AML-193 (cell line): ENCODE results near the gene CDC42EP1.
"Not testable (repeated sequence)": the region's sequence is repeated elsewhere in the genome, so short reads cannot be mapped to it uniquely, and the experiment has no call there.

Source experiments
- DNase-seq, 2 experiments: peaks; one replicate each; lab custom pipeline; 2025; lab: John Stamatoyannopoulos, UW

Gene CDC42EP1

GRCh38 chr22:37534445-37534844, 25.8 kb upstream of the CDC42EP1 start:
- DNase-seq, result no peak

DNA sequence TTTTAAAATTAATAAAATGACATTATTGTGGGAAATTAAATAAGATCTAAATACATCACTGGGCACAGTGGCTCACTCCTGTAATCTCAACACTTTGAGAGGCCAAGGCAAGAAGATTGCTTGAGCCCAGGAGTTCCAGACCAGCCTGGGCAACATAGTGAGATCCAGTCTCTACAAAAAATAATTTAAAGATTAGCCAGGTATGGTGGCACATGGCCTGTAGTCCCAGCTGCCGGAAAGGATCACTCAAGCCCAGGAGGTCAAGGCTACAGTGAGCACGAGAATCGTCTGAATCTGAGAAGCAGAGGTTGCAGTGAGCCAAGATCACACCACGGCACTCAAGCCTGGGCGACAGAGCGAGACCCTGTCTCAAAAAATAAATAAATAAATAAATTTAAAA, 25.1 kb upstream of the CDC42EP1 start:
- no peak for DNase-seq

DNA sequence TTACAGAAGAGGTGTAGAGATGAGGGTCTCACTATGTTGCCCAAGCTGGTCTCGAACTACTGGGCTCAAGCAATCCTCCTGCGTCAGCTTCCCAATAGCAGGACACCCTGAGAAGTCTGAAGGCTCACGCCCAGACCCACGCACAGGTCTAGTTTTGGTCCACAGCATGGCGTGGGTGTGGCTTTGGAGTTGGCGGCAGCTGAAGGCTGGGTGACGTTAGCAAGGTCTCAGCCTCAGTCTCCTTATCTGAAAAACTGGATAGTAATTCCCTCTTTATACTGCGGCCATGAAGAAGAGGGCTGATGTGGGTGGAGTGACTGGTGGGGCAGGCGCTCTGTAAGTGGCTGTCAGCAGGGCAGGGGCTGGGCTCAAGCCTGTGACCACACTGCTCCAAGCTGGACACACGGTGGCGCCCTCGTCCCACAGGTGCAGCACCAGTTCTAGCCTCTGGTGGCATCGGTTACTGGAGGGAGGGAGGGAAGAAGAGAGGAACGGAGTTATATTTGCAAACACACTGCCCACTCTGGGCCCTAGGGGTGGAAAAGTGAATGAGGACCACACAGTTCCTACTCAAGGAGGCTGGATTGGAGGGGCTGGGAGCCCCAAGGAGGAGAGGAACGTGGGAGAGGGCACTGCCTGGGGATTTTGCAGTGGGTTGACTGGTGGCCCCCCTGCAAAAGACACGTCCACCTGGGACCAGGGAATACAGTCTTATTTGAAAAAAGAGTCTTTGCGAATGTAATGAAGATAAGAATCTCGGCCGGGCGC, 21.5 kb upstream of the CDC42EP1 start:
- DNase-seq, result peak; percentile 87

GRCh38 chr22:37539790-37540189, 20.5 kb upstream of the CDC42EP1 start:
- DNase-seq, result not testable (repeated sequence)

DNA sequence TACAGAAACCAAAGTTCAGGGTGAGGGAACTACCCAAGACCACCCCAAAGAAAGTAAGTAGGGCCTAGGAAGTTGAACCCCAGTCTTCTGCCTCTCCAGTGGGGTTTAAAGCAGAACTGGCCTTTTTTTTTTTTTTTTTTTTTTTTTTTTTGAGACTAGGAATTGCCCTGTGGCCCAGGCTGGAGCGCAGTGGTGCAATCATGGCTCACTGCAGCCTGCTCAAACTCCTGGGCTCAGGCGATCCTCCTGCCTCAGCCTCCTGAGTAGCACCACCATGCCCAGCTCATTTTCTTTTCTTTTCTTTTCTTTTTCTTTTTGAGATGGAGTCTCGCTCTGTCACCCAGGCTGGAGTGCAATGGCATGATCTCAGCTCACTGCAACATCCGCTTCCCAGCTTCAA, 17.9 kb upstream of the CDC42EP1 start:
- DNase-seq, result not testable (repeated sequence)

GRCh38 chr22:37542959-37543358, 17.3 kb upstream of the CDC42EP1 start:
- no peak for DNase-seq

- DNase-seq, result peak; percentile 36 to 38
Measured at GRCh38 chr22:37544955-37545702, 15.2 kb upstream of the CDC42EP1 start.

DNA sequence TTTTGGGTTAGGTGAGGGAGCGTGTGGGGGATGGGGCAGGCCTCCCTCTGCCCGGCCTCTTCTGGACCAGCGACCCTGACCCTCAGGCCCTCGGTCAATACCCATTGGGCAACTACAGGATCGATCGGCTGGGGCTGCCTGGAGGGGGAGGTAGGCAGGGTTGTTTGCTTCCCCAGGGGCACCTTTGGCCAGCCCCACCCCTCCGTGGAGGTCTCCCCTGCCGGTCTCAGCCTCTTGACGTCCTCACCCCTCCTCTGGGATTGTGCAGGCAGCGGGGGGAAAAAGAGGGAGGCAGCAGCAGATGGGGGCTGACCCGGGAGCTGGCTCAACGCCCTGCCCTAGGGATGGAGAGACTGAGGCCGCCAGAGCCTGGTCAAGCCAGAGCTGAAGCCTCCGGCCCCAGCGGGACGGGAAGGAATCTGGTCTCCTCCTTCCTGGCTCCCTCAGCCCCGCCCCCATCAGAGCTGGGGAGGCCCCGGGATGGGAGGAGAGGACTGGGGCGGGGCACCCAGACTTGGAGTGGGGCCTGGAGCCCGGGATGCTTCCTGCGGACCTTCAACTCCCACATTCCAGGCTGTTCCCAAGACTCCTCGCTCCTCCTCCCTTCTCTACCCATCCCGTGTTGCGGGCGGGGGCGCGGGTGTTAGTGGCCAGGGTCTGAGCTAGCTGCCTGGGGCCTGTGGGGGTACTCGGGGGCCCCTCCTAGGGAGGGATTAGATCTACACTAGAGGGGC, 14.4 kb upstream of the CDC42EP1 start:
- no peak for DNase-seq

DNA sequence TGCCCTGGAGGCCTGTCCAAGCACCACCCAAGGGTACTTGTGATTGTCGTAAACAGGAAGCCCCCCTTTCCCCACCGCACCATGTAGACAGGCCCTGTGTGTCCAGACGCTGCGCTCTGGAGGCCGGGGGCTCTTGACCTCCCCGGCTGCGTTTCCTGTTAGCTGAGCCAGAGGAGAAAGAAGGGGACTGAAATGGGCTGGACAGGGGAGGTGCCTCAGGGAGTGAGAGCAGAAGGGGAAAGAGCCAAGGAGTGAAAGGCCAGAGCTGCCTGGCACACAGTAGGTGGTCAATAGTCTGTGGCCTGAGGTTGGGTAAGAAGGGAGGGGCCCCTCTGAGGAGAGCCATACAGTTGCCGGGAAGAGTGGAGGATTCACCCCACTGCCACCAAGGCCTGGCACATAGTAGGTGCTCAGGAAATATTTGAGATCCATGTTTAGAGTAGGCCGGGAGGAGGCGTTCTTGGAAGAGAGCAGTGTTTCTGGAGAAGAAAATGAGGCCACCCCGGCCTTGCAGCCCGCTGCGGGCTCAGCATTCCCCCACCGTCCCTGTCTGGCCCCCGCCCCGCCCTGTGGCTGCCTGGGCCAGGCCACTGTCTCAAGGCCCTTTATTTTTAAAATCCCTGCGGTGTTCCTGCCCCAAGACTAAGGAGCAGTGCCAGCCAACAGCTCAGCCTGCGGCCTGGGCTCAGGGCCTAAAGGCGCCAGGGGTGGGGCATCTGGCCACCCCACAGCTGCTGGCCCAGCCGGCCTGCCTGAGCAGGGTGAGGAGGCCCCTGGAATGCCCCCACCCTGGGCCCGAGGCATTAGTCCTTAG, 13.6 kb upstream of the CDC42EP1 start:
- no peak for DNase-seq

DNA sequence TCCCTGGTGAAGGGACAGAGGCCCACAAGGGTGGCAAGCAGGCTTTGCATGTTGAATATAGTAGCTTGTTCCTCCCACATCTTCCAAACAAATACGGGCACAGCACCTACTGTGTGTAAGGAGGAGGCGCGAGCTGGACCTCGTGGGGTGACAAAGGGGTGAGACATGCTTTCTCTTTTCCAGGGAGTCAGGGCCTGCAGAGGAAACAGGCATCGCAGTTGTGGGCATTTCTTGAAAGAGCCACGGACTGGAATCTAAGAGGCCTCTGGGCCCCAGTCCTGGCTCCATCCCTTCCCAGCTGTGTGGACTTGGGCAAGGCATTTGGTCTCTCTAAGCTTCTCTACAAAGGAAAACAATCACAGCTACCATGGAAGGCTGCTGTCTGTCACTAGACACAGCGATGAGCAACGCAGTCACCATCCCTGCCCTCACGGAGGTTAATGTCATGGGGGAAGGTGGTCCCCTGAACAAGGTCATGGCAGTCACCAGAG, 13.0 kb upstream of the CDC42EP1 start:
- no peak for DNase-seq

GRCh38 chr22:37549704-37550059, 10.6 kb upstream of the CDC42EP1 start:
- DNase-seq, result no peak

DNA sequence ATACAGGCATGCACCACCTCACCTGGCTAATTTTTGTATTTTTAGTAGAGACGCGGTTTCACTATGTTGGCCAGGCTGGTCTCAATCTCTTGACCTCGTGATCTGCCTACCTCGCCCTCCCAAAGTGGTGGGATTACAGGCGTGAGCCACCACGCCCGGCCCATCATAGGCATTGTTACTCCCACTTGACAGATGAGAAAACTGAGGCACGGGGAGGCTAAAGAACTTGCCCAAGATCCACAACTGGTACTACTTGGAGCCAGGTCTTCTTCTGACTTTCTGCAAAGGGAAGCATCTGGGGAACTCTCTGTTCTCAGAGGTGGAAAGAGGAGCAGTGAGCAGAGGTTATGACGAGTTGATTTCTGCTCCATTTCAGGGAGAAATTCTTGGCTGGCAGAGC, 9.4 kb upstream of the CDC42EP1 start:
- DNase-seq, result not testable (repeated sequence)

DNA sequence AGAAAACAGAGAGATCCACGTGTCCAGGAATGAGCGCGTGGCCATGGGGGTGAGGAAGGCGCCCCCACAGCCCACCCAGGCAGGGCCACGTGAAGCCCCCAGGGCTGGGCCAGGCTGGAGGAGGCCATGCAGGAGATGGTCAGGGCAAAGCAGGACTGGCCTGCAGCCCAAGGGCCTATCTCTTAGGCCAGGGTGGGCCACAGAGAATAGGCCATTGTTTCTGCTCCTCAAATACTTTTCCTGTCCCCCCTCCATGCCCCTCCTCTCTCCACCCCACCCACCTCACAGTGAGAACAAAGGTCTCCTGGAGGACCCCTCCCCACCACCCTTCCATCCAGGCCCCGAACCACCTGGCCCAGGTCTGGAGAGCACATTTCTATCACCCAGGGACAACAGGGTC, 8.3 kb upstream of the CDC42EP1 start:
- DNase-seq, result no peak

GRCh38 chr22:37552524-37553163, 7.6 kb upstream of the CDC42EP1 start:
- no peak for DNase-seq

GRCh38 chr22:37553725-37554124, 6.6 kb upstream of the CDC42EP1 start:
- DNase-seq, result no peak

DNA sequence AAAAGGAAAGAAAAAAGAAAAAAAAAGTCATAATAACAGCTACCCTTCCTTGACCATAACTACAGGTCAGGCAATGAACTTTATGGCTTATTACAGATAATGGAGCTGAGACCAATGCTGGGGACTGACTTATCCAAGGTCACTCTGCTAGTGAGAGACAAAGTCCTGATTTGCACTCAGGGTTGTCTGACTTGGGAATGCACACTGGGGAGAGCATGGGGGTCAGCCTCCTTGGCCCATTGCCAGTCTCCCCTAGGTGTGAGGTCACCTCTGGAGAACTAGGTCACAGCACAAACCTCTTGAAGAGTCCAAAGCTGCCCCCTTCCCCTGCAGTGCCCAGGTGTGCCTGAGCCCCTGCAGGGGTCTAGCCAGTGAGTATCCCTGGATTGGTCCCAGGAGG, 5.3 kb upstream of the CDC42EP1 start:
- DNase-seq, result no peak

GRCh38 chr22:37556710-37557109, 3.6 kb upstream of the CDC42EP1 start:
- DNase-seq, result no peak

DNA sequence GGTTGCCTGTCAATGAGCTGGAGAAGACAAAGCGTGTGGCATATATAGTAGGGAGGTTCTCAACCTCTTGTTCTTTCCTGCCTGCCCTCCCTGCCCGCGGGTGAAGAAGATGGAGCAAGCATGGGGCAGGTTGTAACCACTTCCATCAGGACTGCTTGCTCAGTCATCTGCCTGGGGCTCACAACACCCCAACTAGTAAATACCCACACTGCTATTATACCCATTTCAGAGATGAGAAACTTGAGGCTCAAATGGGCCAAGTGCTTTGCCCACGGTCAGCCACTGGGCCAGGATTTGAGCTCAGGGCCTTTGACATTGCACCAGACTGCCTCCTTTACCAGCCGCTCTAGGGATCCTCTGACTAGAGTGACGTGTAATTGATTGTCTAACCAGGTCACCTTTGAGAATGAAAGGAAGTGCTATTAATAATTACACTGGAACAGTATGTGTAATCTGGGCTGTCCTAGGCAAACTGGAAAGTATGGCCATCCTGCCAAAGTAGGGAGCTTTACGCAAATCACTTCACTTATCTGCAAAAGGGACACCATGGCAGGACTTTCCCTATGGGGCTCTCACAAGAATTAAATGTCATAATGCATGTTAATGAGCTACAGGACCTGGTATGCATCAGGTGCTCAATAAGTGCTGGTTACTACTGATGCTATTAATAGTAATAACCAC, 2.8 kb upstream of the CDC42EP1 start:
- no peak for DNase-seq

DNA sequence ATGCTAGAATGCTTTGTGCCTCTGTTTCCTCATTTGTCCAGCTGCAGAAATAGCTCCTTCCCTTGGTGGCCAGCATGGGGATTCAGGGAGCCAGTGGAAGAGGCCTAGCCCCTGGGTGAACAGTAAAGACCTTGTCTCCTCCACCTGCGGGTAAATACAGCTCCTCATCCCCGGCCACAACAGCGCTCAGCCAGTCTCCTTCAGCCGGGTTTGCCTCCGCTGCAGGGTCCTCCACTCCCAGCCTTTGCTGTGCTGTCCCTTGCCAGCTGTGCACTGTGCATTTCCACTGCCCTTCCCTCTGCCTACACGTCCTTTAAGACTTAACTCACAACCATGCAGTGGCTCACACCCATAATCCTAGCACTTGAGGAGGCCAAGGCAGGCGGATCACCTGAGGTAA, 1.5 kb upstream of the CDC42EP1 start:
- DNase-seq, result no peak

DNA sequence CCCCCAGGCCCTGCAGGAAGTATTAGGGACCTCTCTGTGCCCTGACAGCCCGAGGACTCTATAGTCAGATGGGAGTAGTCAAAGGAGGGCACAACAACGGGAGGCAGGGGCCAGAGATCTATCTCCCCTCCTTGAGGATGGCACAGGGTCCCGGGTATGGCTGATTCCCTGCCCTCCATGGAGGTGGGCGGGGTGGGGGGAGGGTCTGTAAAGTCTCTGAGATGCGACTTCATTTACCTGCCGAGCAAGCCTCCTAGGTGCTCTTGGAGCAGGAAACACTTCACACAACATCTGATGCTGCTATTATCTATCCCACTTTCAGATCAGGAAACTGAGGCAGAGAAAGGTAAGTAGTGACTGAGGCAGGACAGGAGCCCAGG, 769 bp upstream of the CDC42EP1 start:
- no peak for DNase-seq
